Measurements from ENCODE around the gene TPSAB1.

GRCh38 chr16:1288813-1289476, 48.4 kb downstream of the TPSAB1 start:
- no peak for TF ChIP-seq CTCF (IDR thresholded peaks at IDR 0.05; ENCODE audit: borderline replicate concordance, extremely low read depth, low read length, poor library complexity, severe bottlenecking)
- TF ChIP-seq EZH2 (IDR thresholded peaks at IDR 0.05; ENCODE audit: borderline replicate concordance, low read depth, low read length, severe bottlenecking), result no peak
